ENCODE data around the gene SPATA2L. TPM values are rescaled to one million over a fixed set of nuclear protein-coding genes. Genes with fewer than 3 reads are reported as not detected.
A peak's percentile ranks its signal among the peaks of the same experiment; 100 is the strongest.

The SPATA2L gene
- total and polyA plus RNA-seq, 2 of the 13 experiments (the other 11 are each of a cell fraction or from before 2014, with no cell fraction given), result 9.1 to 20.7 TPM

GRCh38 chr16:89701425-89702406, at the start of gene SPATA2L (continued):
- TF ChIP-seq ARID4A (CRISPR knock-in tag; IDR thresholded peaks at IDR 0.05; ENCODE audit: borderline replicate concordance) (peak; percentile 95), ZNF781 (CRISPR knock-in tag; IDR thresholded peaks at IDR 0.05; ENCODE audit: borderline replicate concordance, not compliant biosample characterization) (no peak), ZNF607 (CRISPR knock-in tag; IDR thresholded peaks at IDR 0.05; ENCODE audit: borderline replicate concordance) (peak; percentile 90), FOXK2 (IDR thresholded peaks at IDR 0.05) (no peak), CCAR2 (optimal IDR thresholded peaks at IDR 0.05; ENCODE audit: low read depth, low read length) (no peak), CREB1 (IDR thresholded peaks at IDR 0.05) (peak; percentile 54; the same call in 1 of the 2 replicates), CREB1 (CRISPR knock-in tag; IDR thresholded peaks at IDR 0.05) (no peak), ZFP90 (CRISPR knock-in tag; IDR thresholded peaks at IDR 0.05; ENCODE audit: borderline replicate concordance) (peak; percentile 68; the same call in 1 of the 2 replicates), ZNF264 (CRISPR knock-in tag; IDR thresholded peaks at IDR 0.05) (peak; percentile 34; the same call in 1 of the 2 replicates), ZNF614 (CRISPR knock-in tag; IDR thresholded peaks at IDR 0.05; ENCODE audit: borderline replicate concordance) (peak; percentile 41; the same call in 1 of the 2 replicates), DNMT3B (CRISPR knock-in tag; conservative IDR thresholded peaks at IDR 0.05) (no peak), ONECUT2 (CRISPR knock-in tag; IDR thresholded peaks at IDR 0.05) (peak; percentile 68), ZNF446 (CRISPR knock-in tag; IDR thresholded peaks at IDR 0.05) (no peak)
- TF ChIP-seq, protein P1, sequence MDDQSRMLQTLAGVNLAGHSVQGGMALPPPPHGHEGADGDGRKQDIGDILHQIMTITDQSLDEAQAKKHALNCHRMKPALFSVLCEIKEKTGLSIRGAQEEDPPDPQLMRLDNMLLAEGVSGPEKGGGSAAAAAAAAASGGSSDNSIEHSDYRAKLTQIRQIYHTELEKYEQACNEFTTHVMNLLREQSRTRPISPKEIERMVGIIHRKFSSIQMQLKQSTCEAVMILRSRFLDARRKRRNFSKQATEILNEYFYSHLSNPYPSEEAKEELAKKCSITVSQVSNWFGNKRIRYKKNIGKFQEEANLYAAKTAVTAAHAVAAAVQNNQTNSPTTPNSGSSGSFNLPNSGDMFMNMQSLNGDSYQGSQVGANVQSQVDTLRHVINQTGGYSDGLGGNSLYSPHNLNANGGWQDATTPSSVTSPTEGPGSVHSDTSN (CRISPR knock-in tag; IDR thresholded peaks at IDR 0.05; ENCODE audit: borderline replicate concordance), result no peak
- TF ChIP-seq, protein P2, sequence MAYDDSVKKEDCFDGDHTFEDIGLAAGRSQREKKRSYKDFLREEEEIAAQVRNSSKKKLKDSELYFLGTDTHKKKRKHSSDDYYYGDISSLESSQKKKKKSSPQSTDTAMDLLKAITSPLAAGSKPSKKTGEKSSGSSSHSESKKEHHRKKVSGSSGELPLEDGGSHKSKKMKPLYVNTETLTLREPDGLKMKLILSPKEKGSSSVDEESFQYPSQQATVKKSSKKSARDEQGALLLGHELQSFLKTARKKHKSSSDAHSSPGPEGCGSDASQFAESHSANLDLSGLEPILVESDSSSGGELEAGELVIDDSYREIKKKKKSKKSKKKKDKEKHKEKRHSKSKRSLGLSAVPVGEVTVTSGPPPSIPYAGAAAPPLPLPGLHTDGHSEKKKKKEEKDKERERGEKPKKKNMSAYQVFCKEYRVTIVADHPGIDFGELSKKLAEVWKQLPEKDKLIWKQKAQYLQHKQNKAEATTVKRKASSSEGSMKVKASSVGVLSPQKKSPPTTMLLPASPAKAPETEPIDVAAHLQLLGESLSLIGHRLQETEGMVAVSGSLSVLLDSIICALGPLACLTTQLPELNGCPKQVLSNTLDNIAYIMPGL (CRISPR knock-in tag; IDR thresholded peaks at IDR 0.05; ENCODE audit: borderline replicate concordance in 1 of 2, low read depth in 1 of 2), result peak; percentile 38 to 58; a peak in 3 of 4 replicates
- TF ChIP-seq, protein P3, sequence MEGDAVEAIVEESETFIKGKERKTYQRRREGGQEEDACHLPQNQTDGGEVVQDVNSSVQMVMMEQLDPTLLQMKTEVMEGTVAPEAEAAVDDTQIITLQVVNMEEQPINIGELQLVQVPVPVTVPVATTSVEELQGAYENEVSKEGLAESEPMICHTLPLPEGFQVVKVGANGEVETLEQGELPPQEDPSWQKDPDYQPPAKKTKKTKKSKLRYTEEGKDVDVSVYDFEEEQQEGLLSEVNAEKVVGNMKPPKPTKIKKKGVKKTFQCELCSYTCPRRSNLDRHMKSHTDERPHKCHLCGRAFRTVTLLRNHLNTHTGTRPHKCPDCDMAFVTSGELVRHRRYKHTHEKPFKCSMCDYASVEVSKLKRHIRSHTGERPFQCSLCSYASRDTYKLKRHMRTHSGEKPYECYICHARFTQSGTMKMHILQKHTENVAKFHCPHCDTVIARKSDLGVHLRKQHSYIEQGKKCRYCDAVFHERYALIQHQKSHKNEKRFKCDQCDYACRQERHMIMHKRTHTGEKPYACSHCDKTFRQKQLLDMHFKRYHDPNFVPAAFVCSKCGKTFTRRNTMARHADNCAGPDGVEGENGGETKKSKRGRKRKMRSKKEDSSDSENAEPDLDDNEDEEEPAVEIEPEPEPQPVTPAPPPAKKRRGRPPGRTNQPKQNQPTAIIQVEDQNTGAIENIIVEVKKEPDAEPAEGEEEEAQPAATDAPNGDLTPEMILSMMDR (CRISPR knock-in tag; IDR thresholded peaks at IDR 0.05), result peak; percentile 65
- TF ChIP-seq, protein P4, sequence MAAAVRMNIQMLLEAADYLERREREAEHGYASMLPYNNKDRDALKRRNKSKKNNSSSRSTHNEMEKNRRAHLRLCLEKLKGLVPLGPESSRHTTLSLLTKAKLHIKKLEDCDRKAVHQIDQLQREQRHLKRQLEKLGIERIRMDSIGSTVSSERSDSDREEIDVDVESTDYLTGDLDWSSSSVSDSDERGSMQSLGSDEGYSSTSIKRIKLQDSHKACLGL (CRISPR knock-in tag; IDR thresholded peaks at IDR 0.05), result peak; percentile 86; the same call in 1 of the 2 replicates
